Cardiac septum (tissue), 1 donor: Measurements from ENCODE around the gene NOL8. TPM values are rescaled to one million over a fixed set of nuclear protein-coding genes. Genes with fewer than 3 reads are reported as not detected.

ENCODE experiments used
- DNase-seq: peaks from one replicate; pipeline ENCODE4 v3.0.0-alpha.2; 2020; ENCODE audit warnings: low spot score
- intact Hi-C: fragments of 100-400 bp; cut with DNase I; formaldehyde crosslinking; loops from one replicate; pipeline ENCODE4 v1.14.0; 2022
- total RNA-seq: library from RNA; stranded (reverse); fragmentation: NEBNext Ultra II Directional; extraction: Animal tissue kit (Norgen Biotek cat#: 25700); gene quantifications from one replicate; pipeline ENCODE4 v1.2.1, GENCODE V29; 2021
- donor health status: DM: no; HTN: no; CAD: no.

The NOL8 gene
- total RNA-seq, 1 donor from 2014 or later = 15.6 TPM

- intact Hi-C loops = no loop called here
These were observed 9.7 kb downstream of the NOL8 start for GRCh38 chr9:92315456-92315855.

DNA sequence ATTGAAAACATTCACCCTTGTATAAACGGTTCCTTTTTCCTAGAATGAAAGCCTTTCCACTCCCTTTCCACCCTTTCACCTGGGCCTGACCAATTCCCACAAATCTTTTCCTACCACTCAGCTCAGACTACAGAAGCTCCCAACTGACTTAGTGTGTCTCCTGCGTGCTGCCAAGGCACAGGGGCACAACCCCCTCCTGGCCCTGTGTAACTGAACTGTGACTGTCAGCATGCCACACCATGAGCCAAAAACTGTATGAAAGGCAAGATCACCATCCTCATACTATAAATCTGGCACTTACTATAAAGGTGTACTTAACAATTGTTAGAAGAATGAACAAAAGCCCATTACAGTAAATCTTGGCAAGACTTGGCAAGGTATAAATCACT lies 11.5 kb downstream of the NOL8 start:
- no peak for DNase-seq
- intact Hi-C loops = no loop called here

More at GRCh38 chr9:92315456-92315855, 9.7 kb downstream of the NOL8 start:
- DNase-seq = no peak

- intact Hi-C loops = no loop called here
- DNase-seq = no peak
These were observed 12.1 kb downstream of the NOL8 start for GRCh38 chr9:92312887-92313623.

GRCh38 chr9:92310562-92310961 lies 14.6 kb downstream of the NOL8 start:
- intact Hi-C loops = no loop called here
- DNase-seq = no peak

- intact Hi-C loops = no loop called here
These were observed 16.3 kb downstream of the NOL8 start for GRCh38 chr9:92308893-92309292.

DNA sequence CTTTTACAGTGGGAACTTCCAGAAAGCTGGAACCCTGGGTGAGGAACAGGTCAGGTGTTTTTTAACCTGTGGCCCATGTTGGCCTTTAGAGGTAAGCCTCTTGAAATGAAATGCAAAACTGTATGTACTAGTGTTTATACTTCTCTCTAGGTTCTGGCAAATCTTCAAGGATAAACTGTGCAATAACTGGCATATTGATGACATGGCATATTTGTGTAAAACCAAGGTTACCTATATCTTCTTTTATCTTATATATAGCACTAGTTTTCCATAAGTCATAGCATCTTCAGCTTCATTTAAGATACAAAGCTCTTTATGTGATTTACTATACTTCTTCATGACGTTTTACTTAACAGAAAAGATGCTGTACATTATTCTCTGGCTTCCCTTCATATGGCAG lies 24.2 kb downstream of the NOL8 start:
- no peak for DNase-seq
- intact Hi-C loops = no loop called here

More at GRCh38 chr9:92308893-92309292, 16.3 kb downstream of the NOL8 start:
- DNase-seq = no peak

- intact Hi-C loops = no loop called here
- no peak for DNase-seq
These were observed 26.0 kb downstream of the NOL8 start for GRCh38 chr9:92299116-92299515.

DNA sequence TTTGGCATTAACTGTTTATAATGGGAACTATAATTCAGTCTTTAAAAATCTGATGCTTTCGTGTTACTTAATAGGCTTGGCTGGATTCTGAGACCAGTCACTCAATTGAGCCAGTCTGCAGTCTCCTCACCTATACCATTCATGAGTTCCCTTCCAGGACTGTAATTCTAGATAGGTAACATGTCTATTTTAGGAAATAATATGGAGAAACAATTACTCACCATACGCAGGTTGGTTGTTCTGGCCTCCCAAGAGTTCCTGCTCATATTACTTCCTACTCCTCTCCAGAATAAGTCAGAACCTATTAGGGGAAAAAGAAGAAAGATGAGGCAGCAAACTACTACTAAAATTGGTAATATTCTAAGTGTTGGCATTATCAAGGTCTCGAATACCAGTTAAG lies 27.1 kb downstream of the NOL8 start:
- no peak for DNase-seq
- intact Hi-C loops = no loop called here

DNA sequence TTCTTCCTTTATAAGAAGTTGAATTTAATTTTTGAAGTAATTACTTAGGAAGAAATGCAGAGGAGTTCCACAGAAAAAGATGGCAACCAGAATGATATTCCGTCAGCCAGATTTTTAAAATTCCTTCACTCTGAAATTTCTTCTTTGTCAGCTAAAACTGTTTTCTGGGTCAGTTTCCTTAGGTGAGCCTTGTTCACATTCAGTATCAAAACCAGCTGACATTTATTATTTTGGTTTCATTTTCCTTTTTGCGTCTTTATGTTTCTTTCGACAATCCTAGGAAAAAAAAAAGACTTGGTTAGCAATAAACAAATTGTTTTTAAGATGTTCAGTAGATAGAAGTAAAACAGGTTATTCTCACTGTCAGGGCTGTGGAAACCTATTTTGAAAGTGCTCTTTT lies 27.5 kb downstream of the NOL8 start:
- no peak for DNase-seq
- intact Hi-C loops = no loop called here

- intact Hi-C loops = no loop called here
- DNase-seq = no peak
These were observed 29.3 kb downstream of the NOL8 start for GRCh38 chr9:92295827-92296258.

DNA sequence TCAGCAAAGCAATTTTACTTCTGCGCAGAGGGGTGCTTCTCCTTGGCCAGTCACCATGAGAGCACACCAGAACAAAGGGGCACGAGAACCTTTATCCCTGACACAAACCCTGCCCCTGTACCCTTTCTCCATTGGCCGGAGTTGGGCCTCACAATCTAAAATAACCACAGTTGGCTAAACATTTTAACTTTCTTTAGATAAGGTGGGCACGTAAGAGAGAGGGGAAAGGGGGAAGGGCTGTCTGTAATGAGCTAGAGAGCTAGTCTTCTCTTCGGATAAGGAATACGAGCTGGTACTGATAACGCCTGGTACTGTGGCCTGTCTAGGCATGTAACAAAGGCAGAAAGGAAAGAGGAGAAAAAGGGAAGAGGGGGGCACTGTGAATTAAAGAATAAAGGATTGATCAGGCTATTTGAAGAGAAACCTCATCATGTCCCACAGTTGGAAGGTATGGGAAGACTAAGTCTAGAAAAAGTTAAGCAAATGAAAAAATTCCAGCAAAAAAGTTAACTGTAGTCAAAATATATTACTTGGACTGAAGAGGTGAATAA lies 29.8 kb downstream of the NOL8 start:
- intact Hi-C loops = no loop called here
- DNase-seq = no peak

- DNase-seq = no peak
- intact Hi-C loops = loop anchor here (5.0 kb wide), 1 partner anchor 33 kb away; the partner anchor contains the start of genes CENPP and NOL8
These were observed 30.9 kb downstream of the NOL8 start for GRCh38 chr9:92294297-92294676.

- intact Hi-C loops = loop anchor here (5.0 kb wide), 1 partner anchor 34 kb away; the partner anchor contains the start of genes CENPP and NOL8
- DNase-seq = peak; percentile 99
These were observed 31.5 kb downstream of the NOL8 start, which contains the start of gene IARS1 for GRCh38 chr9:92293452-92294296. Gene IARS1, minus strand, starts transcription at chr9:92293697. Its CDS starts 4,278 bp downstream, at chr9:92289419.

GRCh38 chr9:92293075-92293354 lies 32.1 kb downstream of the NOL8 start:
- intact Hi-C loops = loop anchor here (5.0 kb wide), 1 partner anchor 34 kb away; the partner anchor contains the start of genes CENPP and NOL8

GRCh38 chr9:92292338-92293074 lies 32.6 kb downstream of the NOL8 start:
- intact Hi-C loops = loop anchor here (5.0 kb wide), 1 partner anchor 35 kb away; the partner anchor contains the start of genes CENPP and NOL8
- no peak for DNase-seq

More at GRCh38 chr9:92293075-92293354, 32.1 kb downstream of the NOL8 start:
- no peak for DNase-seq

DNA sequence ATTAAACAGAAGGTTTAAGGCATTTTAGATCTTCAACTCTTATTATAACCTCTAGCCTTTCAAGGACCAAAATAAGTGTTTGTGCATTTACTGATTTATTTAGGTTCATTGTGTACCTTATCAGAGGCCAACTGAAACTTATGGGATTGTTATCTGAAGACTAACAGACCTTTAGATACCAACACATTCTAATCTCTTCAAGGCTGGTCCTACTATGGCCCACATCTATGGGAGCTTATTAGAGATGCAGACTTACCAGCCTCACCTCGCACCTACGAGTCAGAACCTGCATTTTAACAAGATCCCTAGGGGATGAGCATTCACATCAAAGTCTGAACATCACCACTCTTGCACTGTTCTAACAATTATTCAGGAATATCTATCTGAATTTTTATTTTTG lies 33.6 kb downstream of the NOL8 start:
- DNase-seq = no peak
- intact Hi-C loops = loop anchor here (5.0 kb wide), 1 partner anchor 36 kb away; the partner anchor contains the start of genes CENPP and NOL8

DNA sequence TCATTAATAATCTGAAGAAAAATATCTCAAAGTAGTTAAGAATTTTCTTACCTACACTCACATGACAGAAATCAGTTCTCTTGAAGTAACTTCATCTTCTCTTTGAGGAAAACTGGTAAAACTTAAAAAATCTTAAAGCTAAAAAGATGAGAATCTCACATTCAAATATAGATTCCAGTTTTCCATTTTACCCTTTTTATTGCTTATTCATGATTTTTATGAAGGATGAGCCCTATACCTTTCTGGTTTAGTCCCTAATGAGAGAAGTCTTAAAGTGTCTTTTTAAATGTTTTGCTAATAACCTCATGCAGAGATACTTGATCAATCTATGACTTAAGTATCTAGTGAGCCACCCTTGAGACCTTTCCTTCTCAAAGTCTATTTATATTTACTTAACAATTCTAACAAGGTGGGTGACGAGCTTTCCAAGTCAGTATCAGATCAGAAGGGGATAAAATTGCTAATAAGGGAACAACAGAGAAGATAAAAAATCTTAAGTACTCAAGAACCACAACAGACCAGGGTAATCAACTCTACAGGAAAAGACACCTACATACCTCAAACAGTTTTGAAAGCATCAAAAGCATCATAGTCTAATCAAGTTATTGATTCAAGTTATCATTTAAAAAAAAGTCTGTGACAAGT lies 34.2 kb downstream of the NOL8 start:
- intact Hi-C loops = loop anchor here (5.0 kb wide), 1 partner anchor 36 kb away; the partner anchor contains the start of genes CENPP and NOL8

DNA sequence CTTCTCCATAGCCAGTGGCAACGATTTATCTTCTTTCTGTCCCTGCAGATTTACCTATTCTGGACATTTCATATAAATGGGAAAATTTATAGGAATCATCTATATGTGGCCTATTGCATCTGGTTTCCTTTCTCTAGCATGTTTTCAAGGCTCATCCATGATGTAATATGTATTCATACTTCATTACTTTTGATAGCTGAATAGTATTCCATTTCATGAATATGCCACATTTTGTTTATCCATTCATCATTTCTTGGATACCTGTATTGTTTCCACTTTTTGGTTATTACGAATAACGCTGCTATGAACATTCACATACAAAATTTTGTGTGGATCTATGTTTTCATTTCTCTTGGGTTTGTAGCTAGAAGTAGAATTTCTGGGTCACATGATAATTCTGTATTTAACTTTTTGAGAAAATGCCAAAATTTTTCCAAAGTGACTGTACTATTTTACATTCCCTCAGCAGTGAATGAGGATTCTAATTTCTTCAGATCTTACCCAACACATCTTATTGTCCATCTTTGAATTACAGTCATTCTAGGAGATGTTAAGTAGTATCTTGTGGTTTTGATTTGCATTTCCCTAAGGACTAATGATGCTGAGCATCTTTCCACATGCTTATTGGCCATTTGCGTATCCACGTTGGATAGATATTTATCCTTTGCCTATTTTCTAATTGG lies 35.3 kb downstream of the NOL8 start:
- DNase-seq = no peak
- intact Hi-C loops = loop anchor here (5.0 kb wide), 1 partner anchor 37 kb away; the partner anchor contains the start of genes CENPP and NOL8

More for the DNA sequence above, 34.2 kb downstream of the NOL8 start:
- DNase-seq = no peak
